ENCODE results near the gene ITPR2. TPM values are rescaled to one million over a fixed set of nuclear protein-coding genes. Genes with fewer than 3 reads are reported as not detected.

ITPR2 gene
- total and polyA plus RNA-seq, 2 experiments from 2014 or later, result 5.0 to 9.1 TPM

GRCh38 chr12:26828280-26829073, 4.5 kb downstream of the ITPR2 start:
- no peaks in the 10 kb centered on the region for H3K36me3 ChIP-seq (ENCODE audit: low read depth)
- H3K79me2 ChIP-seq (ENCODE audit: insufficient read depth), result peaks cover 33% of the 10 kb centered on the region
- peaks cover 3% of the 10 kb centered on the region; the same call in 1 of the 2 replicates for H3K4me1 ChIP-seq (ENCODE audit: insufficient read depth)
- no peak for DNase-seq
- H3K9ac ChIP-seq, result no peak overlapping the region
- no peaks in the 10 kb centered on the region for H3K9me3 ChIP-seq (ENCODE audit: low read depth)
- H3F3A ChIP-seq (ENCODE audit: insufficient read depth), result no peaks in the 10 kb centered on the region
- no peak overlapping the region for H3K4me3 ChIP-seq
- H3K4me2 ChIP-seq (ENCODE audit: unreplicated experiment), result no peak overlapping the region
- in situ Hi-C loops (cut with MboI), result no loop called here
- H3K27ac ChIP-seq, result no peak overlapping the region
- H3K9me2 ChIP-seq (ENCODE audit: insufficient read depth), result no peaks in the 10 kb centered on the region
- H3K27me3 ChIP-seq (replicated peaks; ENCODE audit: insufficient read depth), result no peaks in the 10 kb centered on the region
- H4K20me1 ChIP-seq (ENCODE audit: insufficient read depth), result no peaks in the 10 kb centered on the region
- TF ChIP-seq EZH2phosphoT487 (IDR thresholded peaks at IDR 0.05; ENCODE audit: insufficient read depth, low read depth) (no peak), EZH2 (IDR thresholded peaks at IDR 0.05; ENCODE audit: insufficient read depth, poor library complexity, severe bottlenecking) (no peak)
- WGBS, 2 experiments (ENCODE audit: low coverage in 1 of 2, low lambda C conversion rate in 2 of 2, missing lambda C conversion rate in 2 of 2), result 89 to 90% methylated on average over 7 of the region's 7 CpGs
- H2AFZ ChIP-seq, result no peak overlapping the region

DNA sequence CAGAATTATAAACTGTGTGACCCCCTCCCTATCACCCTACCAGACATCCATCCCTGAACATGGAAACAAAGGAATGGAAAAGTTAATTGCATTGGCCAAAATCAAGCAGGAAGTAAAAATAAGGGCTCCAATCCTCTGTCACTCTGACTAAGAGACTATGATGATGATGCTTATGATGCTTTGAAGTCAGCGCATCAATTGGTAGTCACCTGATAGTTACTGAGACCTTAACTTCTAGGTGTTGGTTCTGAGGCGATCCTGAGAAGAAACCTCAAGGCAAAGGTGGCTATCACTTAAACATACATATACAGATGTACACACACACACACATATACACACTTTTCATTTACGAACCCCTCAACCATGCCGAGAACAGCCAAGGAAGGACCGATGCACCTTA, 6.6 kb downstream of the ITPR2 start:
- Histone ChIP-seq H3K9ac (no peak overlapping the region), H3K27ac (no peak overlapping the region), H3K4me3 (no peak overlapping the region), H3F3A (ENCODE audit: insufficient read depth) (peaks cover 12% of the 10 kb centered on the region), H3K4me2 (ENCODE audit: unreplicated experiment) (no peak overlapping the region), H3K36me3 (ENCODE audit: low read depth) (no peaks in the 10 kb centered on the region), H3K79me2 (ENCODE audit: insufficient read depth) (peaks cover 33% of the 10 kb centered on the region), H3K4me1 (ENCODE audit: insufficient read depth) (peaks cover 23% of the 10 kb centered on the region), H3K9me3 (ENCODE audit: low read depth) (no peaks in the 10 kb centered on the region), H3K27me3 (replicated peaks; ENCODE audit: insufficient read depth) (no peaks in the 10 kb centered on the region), H4K20me1 (ENCODE audit: insufficient read depth) (no peaks in the 10 kb centered on the region), H2AFZ (no peak overlapping the region), H3K9me2 (ENCODE audit: insufficient read depth) (no peaks in the 10 kb centered on the region)
- TF ChIP-seq EZH2 (IDR thresholded peaks at IDR 0.05; ENCODE audit: insufficient read depth, poor library complexity, severe bottlenecking), result no peak
- TF ChIP-seq EZH2phosphoT487 (IDR thresholded peaks at IDR 0.05; ENCODE audit: insufficient read depth, low read depth), result no peak
- in situ Hi-C loops (cut with MboI), result no loop called here
- no peak for DNase-seq
- 97 to 99% methylated on average over 5 of the region's 5 CpGs for WGBS, 2 experiments (ENCODE audit: low coverage in 1 of 2, low lambda C conversion rate in 2 of 2, missing lambda C conversion rate in 2 of 2)

- Histone ChIP-seq H3K9me2 (ENCODE audit: insufficient read depth) (no peaks in the 10 kb centered on the region), H3K27ac (no peak overlapping the region), H4K20me1 (ENCODE audit: insufficient read depth) (no peaks in the 10 kb centered on the region), H3K36me3 (ENCODE audit: low read depth) (no peaks in the 10 kb centered on the region), H3K27me3 (replicated peaks; ENCODE audit: insufficient read depth) (no peaks in the 10 kb centered on the region), H3K4me1 (ENCODE audit: insufficient read depth) (peaks cover 28% of the 10 kb centered on the region), H3K4me3 (no peak overlapping the region), H2AFZ (no peak overlapping the region), H3K79me2 (ENCODE audit: insufficient read depth) (peaks cover 24% of the 10 kb centered on the region), H3K4me2 (ENCODE audit: unreplicated experiment) (no peak overlapping the region), H3K9me3 (ENCODE audit: low read depth) (no peaks in the 10 kb centered on the region), H3K9ac (no peak overlapping the region), H3F3A (ENCODE audit: insufficient read depth) (peaks cover 16% of the 10 kb centered on the region)
- 93 to 97% methylated on average over 1 of the region's 1 CpG for WGBS, 2 experiments (ENCODE audit: low coverage in 1 of 2, low lambda C conversion rate in 2 of 2, missing lambda C conversion rate in 2 of 2)
- no peak for TF ChIP-seq EZH2 (IDR thresholded peaks at IDR 0.05; ENCODE audit: insufficient read depth, poor library complexity, severe bottlenecking)
- no peak for TF ChIP-seq EZH2phosphoT487 (IDR thresholded peaks at IDR 0.05; ENCODE audit: insufficient read depth, low read depth)
- no peak for DNase-seq
- in situ Hi-C loops (cut with MboI), result no loop called here
Observed at GRCh38 chr12:26825459-26826016, 7.5 kb downstream of the ITPR2 start.

DNA sequence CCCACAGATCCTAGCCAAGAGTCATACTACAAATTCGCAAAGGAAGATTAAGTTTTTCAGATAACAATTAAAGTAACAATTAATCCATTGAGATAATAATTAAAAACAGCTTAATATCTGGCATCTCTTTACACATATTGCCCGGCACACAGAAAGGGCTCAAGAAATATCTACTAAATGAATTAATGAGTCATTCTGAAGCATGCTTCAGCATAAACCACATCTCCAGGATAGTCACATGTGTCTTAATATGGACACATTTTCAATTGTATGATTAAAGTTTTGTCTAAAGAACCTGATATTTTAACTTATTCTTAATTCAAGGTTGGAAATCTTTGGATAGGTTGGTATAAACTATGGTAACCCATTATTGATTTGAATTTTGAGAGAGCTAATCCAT, 9.6 kb downstream of the ITPR2 start:
- H3K36me3 ChIP-seq (ENCODE audit: low read depth), result no peaks in the 10 kb centered on the region
- DNase-seq, result peak; percentile 73
- no peaks in the 10 kb centered on the region for H3K9me3 ChIP-seq (ENCODE audit: low read depth)
- H3K9me2 ChIP-seq (ENCODE audit: insufficient read depth), result no peaks in the 10 kb centered on the region
- no peaks in the 10 kb centered on the region for H4K20me1 ChIP-seq (ENCODE audit: insufficient read depth)
- no peak for TF ChIP-seq EZH2phosphoT487 (IDR thresholded peaks at IDR 0.05; ENCODE audit: insufficient read depth, low read depth)
- no peak for TF ChIP-seq EZH2 (IDR thresholded peaks at IDR 0.05; ENCODE audit: insufficient read depth, poor library complexity, severe bottlenecking)
- in situ Hi-C loops (cut with MboI), result no loop called here
- no peak overlapping the region for H3K4me3 ChIP-seq
- WGBS, 2 experiments (ENCODE audit: low coverage in 1 of 2, low lambda C conversion rate in 2 of 2, missing lambda C conversion rate in 2 of 2), result 69 to 71% methylated on average over 2 of the region's 2 CpGs
- H3F3A ChIP-seq (ENCODE audit: insufficient read depth), result peaks cover 16% of the 10 kb centered on the region
- no peak overlapping the region for H3K27ac ChIP-seq
- no peak overlapping the region for H2AFZ ChIP-seq
- no peak overlapping the region for H3K4me2 ChIP-seq (ENCODE audit: unreplicated experiment)
- no peak overlapping the region for H3K9ac ChIP-seq
- no peaks in the 10 kb centered on the region for H3K27me3 ChIP-seq (replicated peaks; ENCODE audit: insufficient read depth)
- peaks cover 28% of the 10 kb centered on the region for H3K4me1 ChIP-seq (ENCODE audit: insufficient read depth)
- 0 out of 2 replicates have a peak, but pooled peaks cover 16% of the 10 kb centered on the region for H3K79me2 ChIP-seq (ENCODE audit: insufficient read depth)
